Measurements from ENCODE around the gene PHACTR1.

- no peak for TF ChIP-seq POLR2A (IDR thresholded peaks at IDR 0.05)
- TF ChIP-seq, protein P1, sequence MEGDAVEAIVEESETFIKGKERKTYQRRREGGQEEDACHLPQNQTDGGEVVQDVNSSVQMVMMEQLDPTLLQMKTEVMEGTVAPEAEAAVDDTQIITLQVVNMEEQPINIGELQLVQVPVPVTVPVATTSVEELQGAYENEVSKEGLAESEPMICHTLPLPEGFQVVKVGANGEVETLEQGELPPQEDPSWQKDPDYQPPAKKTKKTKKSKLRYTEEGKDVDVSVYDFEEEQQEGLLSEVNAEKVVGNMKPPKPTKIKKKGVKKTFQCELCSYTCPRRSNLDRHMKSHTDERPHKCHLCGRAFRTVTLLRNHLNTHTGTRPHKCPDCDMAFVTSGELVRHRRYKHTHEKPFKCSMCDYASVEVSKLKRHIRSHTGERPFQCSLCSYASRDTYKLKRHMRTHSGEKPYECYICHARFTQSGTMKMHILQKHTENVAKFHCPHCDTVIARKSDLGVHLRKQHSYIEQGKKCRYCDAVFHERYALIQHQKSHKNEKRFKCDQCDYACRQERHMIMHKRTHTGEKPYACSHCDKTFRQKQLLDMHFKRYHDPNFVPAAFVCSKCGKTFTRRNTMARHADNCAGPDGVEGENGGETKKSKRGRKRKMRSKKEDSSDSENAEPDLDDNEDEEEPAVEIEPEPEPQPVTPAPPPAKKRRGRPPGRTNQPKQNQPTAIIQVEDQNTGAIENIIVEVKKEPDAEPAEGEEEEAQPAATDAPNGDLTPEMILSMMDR (IDR thresholded peaks at IDR 0.05), result no peak
- TF ChIP-seq EP300 (IDR thresholded peaks at IDR 0.05), result no peak
- TF ChIP-seq POLR2AphosphoS5 (IDR thresholded peaks at IDR 0.05), result no peak
Observed at GRCh38 chr6:13079096-13079723, 362.6 kb downstream of the PHACTR1 start.

Data from stomach (tissue), 4 donors.